GM12878 (cell line): ENCODE results near the gene ICAM2. TPM values are rescaled to one million over a fixed set of nuclear protein-coding genes. Genes with fewer than 3 reads are reported as not detected.

Experiments
- ATAC-seq: fragments of 200-7000 bp; cut with Tn5 transposase; 3 replicates; pipeline ENCODE4 v1.9.1; 2020; ENCODE audit warnings: mild to moderate bottlenecking, moderate library complexity
- BruUV-seq: library from RNA; stranded (reverse); fragments of 400-500 nt; replicated peaks from 2 replicates; lab custom pipeline; 2021; lab: Mats Ljungman, UMichigan
- CTCF ChIA-PET: fragments of 300-600 bp; sonication (Branson Sonifier 250); formaldehyde crosslinking; extraction: SDS; loops from one replicate; lab custom pipeline; 2021; ENCODE audit warnings: inconsistent platforms; lab: Yijun Ruan, JAX
- POLR2A ChIA-PET: fragments of 350-600 bp; formaldehyde crosslinking; extraction: SDS; loops from one replicate; lab custom pipeline; 2021; ENCODE audit warnings: inconsistent platforms; lab: Charles Lee
- RAD21 ChIA-PET: fragments of 300-600 bp; sonication (Branson Sonifier 250); formaldehyde crosslinking; loops from one replicate; lab custom pipeline; 2023; ENCODE audit warnings: antibody characterized with exemption; ENCODE audit not compliant: unreplicated experiment; lab: Charles Lee
- SMC1A ChIA-PET: fragments of 300-600 bp; sonication (Branson Sonifier 250); formaldehyde crosslinking; loops from one replicate; lab custom pipeline; 2023; ENCODE audit not compliant: unreplicated experiment, uncharacterized antibody; lab: Charles Lee
- DNase-seq: peaks from one replicate; pipeline ENCODE4 v3.0.0-alpha.2; 2011; ENCODE audit warnings: low read depth, low spot score
- FAIRE-seq: peaks from 3 replicates; lab custom pipeline; 2011; peaks lifted over from hg19 to GRCh38; lab: Jason Lieb, UNC
- H2AFZ ChIP-seq: 2 replicates; pipeline ENCODE4 v1.6.0; 2011; ENCODE audit warnings: low read depth, low read length, control low read depth; ENCODE audit not compliant: control insufficient read depth
- H3K27ac ChIP-seq: 2 replicates; pipeline ENCODE4 v1.5.1; 2011; ENCODE audit warnings: control low read depth; ENCODE audit not compliant: control insufficient read depth, insufficient read depth
- H3K27me3 ChIP-seq, 2 experiments: replicated peaks in 1 of 2; 2 replicates each; pipeline versions ENCODE4 v1.6.0 to v1.6.1; 2011; ENCODE audit warnings: low read length in 1 of 2; ENCODE audit not compliant: control insufficient read depth in 2 of 2, insufficient read depth in 2 of 2
- H3K36me3 ChIP-seq, 2 experiments: 2 replicates each; pipeline ENCODE4 v1.5.1; 2011; ENCODE audit warnings: low read length in 1 of 2; ENCODE audit not compliant: control insufficient read depth in 2 of 2, insufficient read depth in 2 of 2
- H3K4me1 ChIP-seq: 2 replicates; pipeline ENCODE4 v1.6.1; 2011; ENCODE audit warnings: mild to moderate bottlenecking, low read length, moderate library complexity, mixed read lengths; ENCODE audit not compliant: control insufficient read depth, insufficient read depth
- H3K4me2 ChIP-seq: 2 replicates; pipeline ENCODE4 v1.6.0; 2011; ENCODE audit warnings: control low read depth; ENCODE audit not compliant: control insufficient read depth, insufficient read depth
- H3K4me3 ChIP-seq: fragments of 200-600 bp; sonication (generic); 2 replicates; pipeline ENCODE4 v1.5.1; 2016
- H3K79me2 ChIP-seq: 2 replicates; pipeline ENCODE4 v1.6.0; 2011; ENCODE audit warnings: low read length; ENCODE audit not compliant: control insufficient read depth, insufficient read depth
- H3K9ac ChIP-seq: 2 replicates; pipeline ENCODE4 v1.8.0; 2011; ENCODE audit warnings: low read length, control low read depth, mixed read lengths; ENCODE audit not compliant: control insufficient read depth, insufficient read depth
- H3K9me3 ChIP-seq: replicated peaks from 3 replicates; pipeline ENCODE4 v1.5.1; 2011; ENCODE audit warnings: mild to moderate bottlenecking, low read length; ENCODE audit not compliant: control insufficient read depth, insufficient read depth
- H4K20me1 ChIP-seq: 2 replicates; pipeline ENCODE4 v1.6.0; 2011; ENCODE audit not compliant: control insufficient read depth, insufficient read depth
- BHLHE40 ChIP-seq, 2 experiments: fragments of 450-650 bp in 1 of 2; IDR thresholded peaks; 2 replicates each; pipeline ENCODE4 v1.6.1; 2011 to 2017; ENCODE audit warnings: low read depth in 2 of 2, borderline replicate concordance in 1 of 2, improper control_type of control experiment in 1 of 2, low read length in 1 of 2, mild to moderate bottlenecking in 1 of 2
- MXI1 ChIP-seq: fragments of 150-350 bp; IDR thresholded peaks from 2 replicates; pipeline ENCODE4 v1.6.1; 2011; ENCODE audit warnings: low read depth, mild to moderate bottlenecking, inconsistent platforms, low read length, improper control_type of control experiment
- SP1 ChIP-seq: IDR thresholded peaks from one replicate; pipeline ENCODE4 v1.6.1; 2011; ENCODE audit warnings: low read depth, low read length
- WGBS: methylation state at CpG from one replicate; pipeline ENCODE4 v1.1.6; 2016; ENCODE audit warnings: low lambda C conversion rate; ENCODE audit not compliant: insufficient replicate concordance, insufficient coverage; ENCODE audit errors: missing lambda C conversion rate; 5-methylcytosine and 5-hydroxymethylcytosine counted together
- in situ Hi-C: fragments of 300-500 bp; cut with MboI; formaldehyde crosslinking; loops from 9 replicates; pipeline ENCODE4 v1.14.3; 2018; ENCODE audit warnings: mixed read lengths
- intact Hi-C: fragments of 100-400 bp; cut with micrococcal nuclease; formaldehyde crosslinking; loops from one replicate; pipeline ENCODE4 v1.14.2; 2022; ENCODE audit not compliant: unreplicated experiment
- polyA plus RNA-seq, 11 experiments: library from polyadenylated mRNA; depleted of rRNA in 4 of 11; unstranded in 6 of 11; stranded (reverse) in 5 of 11; fragments of >200 nt; fragmentation: Nextera tagmentation in 4 of 11; fragmentation: Illumina TruSeq in 1 of 11; extraction: Ambion mirVana in 4 of 11; extraction: Trizol in 1 of 11; gene quantifications; 1 replicate in 1 of 11; 2 replicates in 10 of 11; pipeline versions ENCODE4 v1.2.1 to v1.2.3, GENCODE V29; 2011 to 2016; ENCODE audit warnings: inconsistent platforms in 2 of 11, missing spikeins in 2 of 11, low read depth in 1 of 11
- total RNA-seq, 4 experiments: library from RNA; depleted of rRNA in 3 of 4; stranded (reverse); fragments of >200 nt in 3 of 4; fragmentation: Illumina TruSeq in 1 of 4; extraction: Trizol in 1 of 4; gene quantifications; 2 replicates each; pipeline versions ENCODE4 v1.2.1 to v1.2.3, GENCODE V29; 2013 to 2021
- TF ChIP-seq, protein P1 (sequence below): IDR thresholded peaks from 2 replicates; pipeline ENCODE4 v1.6.1; 2012; ENCODE audit warnings: mild to moderate bottlenecking, low read depth, low read length

The ICAM2 gene
- total and polyA plus RNA-seq, 10 of the 15 experiments (the other 5 are each of a cell fraction or from before 2014, with no cell fraction given) = 23.6 to 108 (median 58.1) TPM

DNA sequence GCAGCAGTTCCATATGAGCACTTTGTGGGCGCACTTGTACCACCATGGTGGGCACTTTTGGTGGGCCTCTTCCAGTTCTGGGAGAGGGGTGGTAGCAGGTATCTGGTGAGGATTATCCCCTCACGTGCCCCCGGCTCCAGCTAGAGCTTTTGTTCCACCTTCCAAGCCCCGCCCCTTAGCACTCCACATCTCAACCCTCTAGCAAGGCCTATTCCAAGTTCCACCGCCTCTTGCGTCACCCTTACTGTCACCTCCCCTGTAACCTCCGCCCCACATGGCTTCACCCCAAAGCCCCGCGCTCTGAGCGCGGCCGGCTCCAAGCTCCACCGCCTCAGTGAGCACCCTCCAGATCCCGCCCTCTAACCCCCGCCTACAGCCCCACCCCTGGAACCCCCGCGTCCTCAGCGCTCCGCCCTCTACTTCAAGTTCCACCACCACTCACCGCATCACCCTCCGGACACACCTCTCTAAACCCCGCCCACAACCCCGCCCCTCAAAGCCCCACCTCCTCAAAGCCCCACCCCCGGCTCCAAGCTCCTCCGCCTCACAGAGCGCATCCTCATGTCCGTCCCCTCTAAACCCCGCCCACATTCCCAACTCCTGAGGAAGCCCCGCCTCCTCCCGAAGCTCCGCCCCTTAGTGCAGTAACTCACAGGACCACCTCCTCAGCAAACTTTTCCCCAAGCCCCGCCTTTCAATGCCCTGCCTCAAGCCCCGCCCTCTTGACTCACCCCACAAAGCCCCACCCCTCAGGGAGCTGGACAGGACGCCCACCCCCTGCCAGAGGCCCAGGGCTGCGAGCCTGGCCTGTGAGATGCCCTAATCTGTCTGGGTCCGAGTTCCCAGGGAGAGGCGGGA, 58.8 kb downstream of the ICAM2 start:
- no peak overlapping the region for H3K4me2 ChIP-seq
- RAD21 ChIA-PET = interaction anchor here (0.6 to 1.4 kb wide), 4 partner anchors 11 to 108 kb away, joined by 3 read pairs; partner anchors contain the start of gene GH1
- intact Hi-C loops = no loop called here
- no peak overlapping the region for H3K4me3 ChIP-seq
- H3K4me1 ChIP-seq = peaks cover 4% of the 10 kb centered on the region
- SMC1A ChIA-PET = interaction anchor here (0.6 to 1.0 kb wide), 2 partner anchors 42 to 172 kb away, joined by 3 read pairs; no protein-coding TSS in a partner anchor
- H3K79me2 ChIP-seq = no peaks in the 10 kb centered on the region
- H2AFZ ChIP-seq = peak overlapping the region; percentile 8; the same call in 1 of the 2 replicates
- TF ChIP-seq BHLHE40 (IDR thresholded peaks at IDR 0.05; ENCODE audit: borderline replicate concordance in 1 of 2, low read depth in 2 of 2, low read length in 1 of 2) (peak in 1 of 2 experiments; percentile 24; a peak in 1 of 4 replicates), MXI1 (no peak), SP1 (peak; percentile 33)
- TF ChIP-seq, protein P1, sequence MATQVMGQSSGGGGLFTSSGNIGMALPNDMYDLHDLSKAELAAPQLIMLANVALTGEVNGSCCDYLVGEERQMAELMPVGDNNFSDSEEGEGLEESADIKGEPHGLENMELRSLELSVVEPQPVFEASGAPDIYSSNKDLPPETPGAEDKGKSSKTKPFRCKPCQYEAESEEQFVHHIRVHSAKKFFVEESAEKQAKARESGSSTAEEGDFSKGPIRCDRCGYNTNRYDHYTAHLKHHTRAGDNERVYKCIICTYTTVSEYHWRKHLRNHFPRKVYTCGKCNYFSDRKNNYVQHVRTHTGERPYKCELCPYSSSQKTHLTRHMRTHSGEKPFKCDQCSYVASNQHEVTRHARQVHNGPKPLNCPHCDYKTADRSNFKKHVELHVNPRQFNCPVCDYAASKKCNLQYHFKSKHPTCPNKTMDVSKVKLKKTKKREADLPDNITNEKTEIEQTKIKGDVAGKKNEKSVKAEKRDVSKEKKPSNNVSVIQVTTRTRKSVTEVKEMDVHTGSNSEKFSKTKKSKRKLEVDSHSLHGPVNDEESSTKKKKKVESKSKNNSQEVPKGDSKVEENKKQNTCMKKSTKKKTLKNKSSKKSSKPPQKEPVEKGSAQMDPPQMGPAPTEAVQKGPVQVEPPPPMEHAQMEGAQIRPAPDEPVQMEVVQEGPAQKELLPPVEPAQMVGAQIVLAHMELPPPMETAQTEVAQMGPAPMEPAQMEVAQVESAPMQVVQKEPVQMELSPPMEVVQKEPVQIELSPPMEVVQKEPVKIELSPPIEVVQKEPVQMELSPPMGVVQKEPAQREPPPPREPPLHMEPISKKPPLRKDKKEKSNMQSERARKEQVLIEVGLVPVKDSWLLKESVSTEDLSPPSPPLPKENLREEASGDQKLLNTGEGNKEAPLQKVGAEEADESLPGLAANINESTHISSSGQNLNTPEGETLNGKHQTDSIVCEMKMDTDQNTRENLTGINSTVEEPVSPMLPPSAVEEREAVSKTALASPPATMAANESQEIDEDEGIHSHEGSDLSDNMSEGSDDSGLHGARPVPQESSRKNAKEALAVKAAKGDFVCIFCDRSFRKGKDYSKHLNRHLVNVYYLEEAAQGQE = no peak
- H3K27me3 ChIP-seq = no peaks in the 10 kb centered on the region
- H3K9me3 ChIP-seq = no peaks in the 10 kb centered on the region
- DNase-seq = no peak
- CTCF ChIA-PET = interaction anchor here (1.0 kb wide), 1 partner anchor 11 kb away, joined by 3 read pairs; no protein-coding TSS in a partner anchor
- POLR2A ChIA-PET = interaction anchor here (0.6 kb wide), 2 partner anchors 79 to 174 kb away, joined by 4 to 8 read pairs; no protein-coding TSS in a partner anchor
- no peak for FAIRE-seq
- peak; percentile 76 for ATAC-seq
- no peak overlapping the region for H3K9ac ChIP-seq
- WGBS = 47% methylated on average over 26 of the region's 37 CpGs
- BruUV-seq = no TSS peak
- no peaks in the 10 kb centered on the region for H4K20me1 ChIP-seq
- H3K27ac ChIP-seq = no peak overlapping the region
- in situ Hi-C loops = no loop called here
- H3K36me3 ChIP-seq = no peaks in the 10 kb centered on the region
